Measurements from ENCODE around the gene OSBP2. TPM values are rescaled to one million over a fixed set of nuclear protein-coding genes. Genes with fewer than 3 reads are reported as not detected.

Gene OSBP2
- total RNA-seq, 2 donors from 2014 or later, result 6.8 to 11.1 TPM

DNA sequence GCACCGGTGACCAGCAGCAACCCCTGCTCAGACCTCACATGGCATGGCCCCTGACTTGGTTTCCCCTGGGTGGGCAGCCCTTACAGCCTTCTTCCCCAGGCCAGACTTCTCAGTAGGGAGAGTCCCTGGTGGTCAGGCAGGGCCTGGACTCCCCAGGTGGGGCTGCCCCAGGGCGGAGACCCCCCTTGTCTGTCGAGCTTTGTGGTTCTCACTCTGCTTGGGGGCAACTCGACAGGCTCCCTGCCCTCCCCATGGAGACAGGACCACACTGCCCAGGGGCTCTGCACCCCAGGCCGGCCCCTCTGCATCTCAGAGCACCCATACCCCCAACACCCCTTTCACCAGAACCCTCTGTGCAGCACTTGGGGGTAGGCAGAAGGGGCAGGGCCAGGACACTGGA lies 186.2 kb downstream of the OSBP2 start:
- Mint-ChIP-seq H3K27me3 (ENCODE audit: insufficient read depth) (no peaks in the 10 kb centered on the region), H3K27ac (peak overlapping the region; percentile 64), H3K4me1 (peaks cover 45% of the 10 kb centered on the region), H3K4me3 (no peak overlapping the region), H3K9me3 (no peaks in the 10 kb centered on the region), H3K36me3 (ENCODE audit: low read depth) (no peaks in the 10 kb centered on the region)
- Histone ChIP-seq H3K36me3 (ENCODE audit: control insufficient read depth, insufficient read depth, low read length) (no peaks in the 10 kb centered on the region), H3K27me3 (ENCODE audit: control insufficient read depth, insufficient read depth, low read length, poor library complexity, severe bottlenecking) (no peaks in the 10 kb centered on the region), H3K9me3 (ENCODE audit: control insufficient read depth, low read length) (no peaks in the 10 kb centered on the region), H3K4me3 (ENCODE audit: low read length) (no peak overlapping the region), H3K4me1 (ENCODE audit: control insufficient read depth, insufficient read depth, low read length) (peaks cover 24% of the 10 kb centered on the region), H3K9ac (ENCODE audit: extremely low read depth, low read length, poor library complexity, severe bottlenecking) (peak overlapping the region; percentile 3), H3K27ac (ENCODE audit: low read depth, low read length) (no peak overlapping the region)
- no peak for DNase-seq
- TF ChIP-seq, protein P1, sequence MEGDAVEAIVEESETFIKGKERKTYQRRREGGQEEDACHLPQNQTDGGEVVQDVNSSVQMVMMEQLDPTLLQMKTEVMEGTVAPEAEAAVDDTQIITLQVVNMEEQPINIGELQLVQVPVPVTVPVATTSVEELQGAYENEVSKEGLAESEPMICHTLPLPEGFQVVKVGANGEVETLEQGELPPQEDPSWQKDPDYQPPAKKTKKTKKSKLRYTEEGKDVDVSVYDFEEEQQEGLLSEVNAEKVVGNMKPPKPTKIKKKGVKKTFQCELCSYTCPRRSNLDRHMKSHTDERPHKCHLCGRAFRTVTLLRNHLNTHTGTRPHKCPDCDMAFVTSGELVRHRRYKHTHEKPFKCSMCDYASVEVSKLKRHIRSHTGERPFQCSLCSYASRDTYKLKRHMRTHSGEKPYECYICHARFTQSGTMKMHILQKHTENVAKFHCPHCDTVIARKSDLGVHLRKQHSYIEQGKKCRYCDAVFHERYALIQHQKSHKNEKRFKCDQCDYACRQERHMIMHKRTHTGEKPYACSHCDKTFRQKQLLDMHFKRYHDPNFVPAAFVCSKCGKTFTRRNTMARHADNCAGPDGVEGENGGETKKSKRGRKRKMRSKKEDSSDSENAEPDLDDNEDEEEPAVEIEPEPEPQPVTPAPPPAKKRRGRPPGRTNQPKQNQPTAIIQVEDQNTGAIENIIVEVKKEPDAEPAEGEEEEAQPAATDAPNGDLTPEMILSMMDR (conservative IDR thresholded peaks at IDR 0.05), result no peak
- WGBS, 2 experiments (ENCODE audit: insufficient coverage in 1 of 2, insufficient read length in 1 of 2), result 91 to 96% methylated on average over 3 to 5 of the region's 5 CpGs

- Histone ChIP-seq H3K9me3 (ENCODE audit: control insufficient read depth, low read length) (no peaks in the 10 kb centered on the region), H3K36me3 (ENCODE audit: control insufficient read depth, insufficient read depth, low read length) (no peaks in the 10 kb centered on the region), H3K27me3 (ENCODE audit: control insufficient read depth, insufficient read depth, low read length, poor library complexity, severe bottlenecking) (no peaks in the 10 kb centered on the region), H3K4me3 (ENCODE audit: low read length) (peak overlapping the region; percentile 45), H3K27ac (ENCODE audit: low read depth, low read length) (no peak overlapping the region), H3K9ac (ENCODE audit: extremely low read depth, low read length, poor library complexity, severe bottlenecking) (peak overlapping the region; percentile 3), H3K4me1 (ENCODE audit: control insufficient read depth, insufficient read depth, low read length) (peaks cover 24% of the 10 kb centered on the region)
- Mint-ChIP-seq H3K27ac (peak overlapping the region; percentile 64), H3K9me3 (no peaks in the 10 kb centered on the region), H3K27me3 (ENCODE audit: insufficient read depth) (no peaks in the 10 kb centered on the region), H3K4me1 (peaks cover 52% of the 10 kb centered on the region), H3K36me3 (ENCODE audit: low read depth) (no peaks in the 10 kb centered on the region), H3K4me3 (peak overlapping the region; percentile 32)
- TF ChIP-seq, protein P1 (conservative IDR thresholded peaks at IDR 0.05), result no peak
- DNase-seq, result peak; percentile 85
- WGBS, 2 experiments (ENCODE audit: insufficient coverage in 1 of 2, insufficient read length in 1 of 2), result 71 to 73% methylated on average over 2 to 14 of the region's 14 CpGs
These were observed 186.9 kb downstream of the OSBP2 start for GRCh38 chr22:30881361-30882183.

GRCh38 chr22:30882184-30882717 lies 187.6 kb downstream of the OSBP2 start:
- no peaks in the 10 kb centered on the region for H3K27me3 Mint-ChIP-seq (ENCODE audit: insufficient read depth)

More at GRCh38 chr22:30882184-30882717, 187.6 kb downstream of the OSBP2 start:
- Histone ChIP-seq H3K27me3 (ENCODE audit: control insufficient read depth, insufficient read depth, low read length, poor library complexity, severe bottlenecking) (no peaks in the 10 kb centered on the region), H3K27ac (ENCODE audit: low read depth, low read length) (no peak overlapping the region), H3K9ac (ENCODE audit: extremely low read depth, low read length, poor library complexity, severe bottlenecking) (no peak overlapping the region), H3K9me3 (ENCODE audit: control insufficient read depth, low read length) (no peaks in the 10 kb centered on the region), H3K4me3 (ENCODE audit: low read length) (peak overlapping the region; percentile 45), H3K4me1 (ENCODE audit: control insufficient read depth, insufficient read depth, low read length) (peaks cover 24% of the 10 kb centered on the region), H3K36me3 (ENCODE audit: control insufficient read depth, insufficient read depth, low read length) (no peaks in the 10 kb centered on the region)
- no peak for DNase-seq
- TF ChIP-seq, protein P1 (conservative IDR thresholded peaks at IDR 0.05), result no peak
- Mint-ChIP-seq H3K4me1 (peaks cover 58% of the 10 kb centered on the region), H3K9me3 (no peaks in the 10 kb centered on the region), H3K4me3 (peak overlapping the region; percentile 32), H3K36me3 (ENCODE audit: low read depth) (no peaks in the 10 kb centered on the region), H3K27ac (peak overlapping the region; percentile 67)
- WGBS, 2 experiments (ENCODE audit: insufficient coverage in 1 of 2, insufficient read length in 1 of 2), result 86 to 100% methylated on average over 4 to 5 of the region's 6 CpGs
